HG02970 (cell line): ENCODE results near the gene SGIP1.
"Not testable (repeated sequence)": the region's sequence is repeated elsewhere in the genome, so short reads cannot be mapped to it uniquely, and the experiment has no call there.

Experiments used
- ATAC-seq: cut with Tn5 transposase; IDR thresholded peaks from one replicate; pipeline ENCODE4 v1.9.1; 2021; ENCODE audit warnings: mild to moderate bottlenecking, moderate library complexity, moderate number of reproducible peaks; ENCODE audit not compliant: unreplicated experiment, low FRiP score

Gene SGIP1

DNA sequence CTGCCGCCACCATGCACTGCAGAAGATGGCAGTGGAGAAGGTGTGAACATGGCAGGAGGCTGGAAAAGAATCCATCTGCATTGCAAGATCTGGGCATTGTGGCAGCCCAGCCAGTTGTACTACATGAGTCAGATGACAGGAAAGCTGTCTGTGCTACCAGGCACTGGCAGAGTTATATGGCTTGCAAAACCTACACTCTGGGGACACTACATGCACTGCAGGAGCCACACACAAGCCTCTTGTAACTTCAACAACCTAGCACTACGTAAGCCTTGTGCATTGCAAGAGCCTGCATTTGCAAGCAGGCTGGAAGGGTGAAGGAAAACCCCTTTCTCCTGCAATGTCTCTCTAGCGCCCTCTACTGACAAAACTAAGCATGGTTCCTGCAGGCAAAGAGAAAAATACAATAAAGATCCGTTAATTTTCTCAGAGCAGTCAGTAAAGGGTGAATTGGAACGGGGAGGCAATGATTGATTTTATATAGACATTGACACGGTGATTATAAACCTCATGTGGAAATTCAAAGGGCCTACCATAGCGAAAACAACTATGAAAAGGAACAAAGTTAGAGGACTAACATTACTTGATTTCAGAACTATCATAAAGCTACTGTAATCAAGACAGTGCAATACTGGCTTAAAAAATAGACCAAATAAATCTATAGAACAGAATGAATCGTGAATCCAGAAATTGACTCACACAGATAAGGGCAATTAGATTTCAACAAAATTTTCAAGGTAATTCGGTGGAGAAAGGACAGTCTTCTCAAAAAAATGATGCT lies 192.1 kb downstream of the SGIP1 start:
- peak; percentile 76 for ATAC-seq

DNA sequence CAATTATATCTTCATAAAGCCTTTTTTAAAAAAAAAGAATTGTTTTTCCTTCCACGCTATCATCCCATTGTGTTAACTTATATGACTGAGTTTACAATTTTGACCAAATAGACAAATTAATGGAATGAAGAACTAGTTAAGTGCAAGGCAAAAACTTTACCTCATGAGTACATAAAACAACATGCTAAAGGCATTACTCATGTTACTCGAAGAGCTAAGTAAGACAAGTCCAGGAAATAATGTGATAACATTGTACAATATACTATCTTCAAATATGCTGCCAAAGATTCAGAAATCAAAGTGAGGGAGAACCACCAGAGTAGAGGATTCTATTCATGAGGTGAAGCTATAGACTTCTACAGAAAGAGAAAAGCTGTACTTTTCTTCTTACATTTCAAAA lies 194.1 kb downstream of the SGIP1 start:
- ATAC-seq = no peak

DNA sequence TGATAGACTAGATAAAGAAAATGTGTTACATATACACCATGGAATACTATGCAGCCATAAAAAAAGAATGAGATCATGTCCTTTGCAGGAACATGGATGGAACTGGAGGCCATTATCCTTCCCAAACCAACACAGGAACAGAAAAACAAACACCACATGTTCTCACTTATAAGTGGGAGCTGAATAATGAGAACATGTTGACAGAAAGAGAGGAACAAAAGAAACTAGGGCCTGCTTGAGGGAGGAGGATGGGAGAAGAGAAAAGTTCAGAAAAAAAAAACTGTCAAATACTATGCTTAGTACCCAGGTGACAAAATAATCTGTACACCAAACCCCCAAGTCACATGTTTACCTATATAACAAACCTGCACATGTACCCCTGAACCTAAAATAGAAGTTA lies 194.8 kb downstream of the SGIP1 start:
- not testable (repeated sequence) for ATAC-seq

DNA sequence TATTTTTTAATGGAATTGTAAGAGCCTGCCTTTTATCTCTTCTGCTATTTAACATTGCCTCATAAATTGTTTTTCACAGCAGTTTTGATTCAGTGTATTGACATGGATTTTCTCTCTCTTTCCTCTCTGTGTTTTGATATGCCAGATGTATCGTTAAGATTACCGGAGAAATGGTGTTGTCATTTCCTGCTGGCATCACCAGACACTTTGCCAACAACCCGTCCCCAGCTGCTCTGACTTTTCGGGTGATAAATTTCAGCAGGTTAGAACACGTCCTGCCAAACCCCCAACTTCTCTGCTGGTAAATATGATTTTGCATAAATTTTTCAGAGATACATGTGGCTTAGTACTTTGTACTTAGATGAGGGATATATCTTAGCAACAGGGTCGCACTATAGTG lies 195.2 kb downstream of the SGIP1 start:
- ATAC-seq = no peak

DNA sequence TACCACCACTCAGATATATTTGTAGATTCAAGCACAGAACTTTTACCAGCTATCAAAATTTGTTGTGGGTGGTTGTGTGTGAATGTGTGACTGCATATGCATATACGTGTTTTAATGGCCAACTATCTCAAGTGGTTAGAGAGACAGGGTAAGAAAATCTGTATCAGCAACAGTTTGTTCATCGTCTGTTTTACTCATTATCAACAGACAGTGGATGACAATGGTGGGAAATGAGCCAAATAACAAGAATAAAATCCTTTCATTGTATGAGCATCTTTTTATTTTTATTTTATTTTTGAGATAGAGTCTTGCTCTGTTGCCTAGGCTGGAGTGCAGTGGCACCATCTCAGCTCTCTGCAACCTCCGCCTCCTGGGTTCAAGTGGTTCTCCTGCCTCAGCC lies 195.6 kb downstream of the SGIP1 start:
- no peak for ATAC-seq

DNA sequence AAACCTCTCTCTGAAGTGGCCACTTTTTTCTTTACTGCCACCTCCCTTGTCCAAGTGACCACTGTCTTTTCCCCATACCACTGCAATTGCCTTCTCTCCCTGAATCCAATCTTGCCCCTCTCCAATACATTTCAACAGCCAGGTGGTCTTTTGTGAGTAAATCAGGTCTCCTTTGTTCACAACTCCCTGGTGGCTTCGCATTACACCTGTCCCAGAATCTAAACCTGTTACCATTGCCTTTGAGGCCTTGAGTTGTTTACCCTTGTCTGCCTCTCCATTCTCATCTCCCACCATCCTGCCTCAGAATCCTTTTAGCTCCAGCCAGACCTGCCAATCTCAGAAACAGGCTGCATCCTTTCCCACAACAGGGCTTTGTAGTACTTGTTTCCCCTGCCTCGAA lies 196.5 kb downstream of the SGIP1 start:
- ATAC-seq = no peak

DNA sequence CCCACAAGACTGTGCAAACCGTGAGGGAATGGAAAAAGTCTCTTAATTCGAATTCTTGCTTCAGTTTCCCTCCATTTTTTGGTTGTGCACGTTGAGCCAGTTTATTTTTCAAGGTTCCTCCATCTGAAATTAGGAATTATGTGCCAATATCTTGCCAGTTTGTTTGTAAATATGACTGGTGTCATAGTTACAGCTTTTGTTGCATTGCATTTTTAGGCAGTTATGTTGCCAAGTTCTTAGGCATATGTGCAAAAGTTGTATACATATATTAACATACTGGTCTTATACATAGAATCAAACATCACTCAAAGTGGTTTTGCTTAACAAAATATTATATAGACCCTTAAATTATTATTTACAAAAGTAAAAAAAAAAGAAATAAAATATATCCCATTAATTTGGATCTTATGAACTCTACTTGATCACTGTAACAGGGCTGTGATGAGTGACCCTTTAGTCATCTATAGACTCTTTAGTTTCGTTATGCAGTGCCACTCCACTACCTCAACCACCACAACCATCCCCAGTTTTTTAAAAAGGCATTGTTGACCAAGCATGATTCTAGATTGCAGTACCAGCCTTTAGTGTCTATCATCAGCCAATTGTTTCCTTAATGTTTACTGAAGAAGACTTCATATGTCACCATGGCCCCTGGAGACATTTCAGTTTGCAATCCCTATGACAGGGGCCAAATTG lies 197.4 kb downstream of the SGIP1 start:
- no peak for ATAC-seq

DNA sequence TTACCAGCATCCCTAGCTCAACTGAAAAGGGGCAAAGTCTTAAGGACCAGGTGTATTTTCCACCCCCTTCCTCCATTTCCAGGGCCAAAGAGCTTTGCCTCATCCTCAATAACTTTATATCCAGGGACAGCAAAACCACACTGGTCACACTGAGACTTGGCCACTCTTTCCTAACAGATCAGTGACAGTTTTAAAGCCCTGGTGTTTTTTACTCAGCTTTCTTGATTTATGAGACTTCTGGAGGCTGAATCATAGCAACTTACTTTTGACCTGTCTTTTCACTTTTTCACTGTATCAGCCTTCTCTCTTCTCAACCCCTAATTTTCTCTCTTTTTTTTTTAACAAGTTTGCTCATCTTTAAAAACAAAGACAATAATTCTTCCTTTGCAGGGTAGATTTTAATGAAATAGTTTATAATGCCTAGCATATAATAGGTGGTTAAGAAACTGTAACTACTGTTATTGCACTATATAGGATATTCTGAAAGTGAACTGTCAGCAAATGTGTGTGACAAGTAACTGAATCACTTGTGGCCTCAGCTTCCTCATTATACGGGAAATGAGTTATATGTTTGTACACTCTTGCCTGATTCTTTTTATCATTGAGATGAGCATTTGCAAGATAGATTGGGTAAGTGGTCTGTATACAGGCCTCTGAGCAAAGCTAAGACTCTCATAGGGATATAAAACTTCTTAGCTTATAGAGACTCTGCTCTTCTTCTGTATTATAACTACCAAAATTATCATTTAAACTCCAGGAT lies 198.6 kb downstream of the SGIP1 start:
- no peak for ATAC-seq

DNA sequence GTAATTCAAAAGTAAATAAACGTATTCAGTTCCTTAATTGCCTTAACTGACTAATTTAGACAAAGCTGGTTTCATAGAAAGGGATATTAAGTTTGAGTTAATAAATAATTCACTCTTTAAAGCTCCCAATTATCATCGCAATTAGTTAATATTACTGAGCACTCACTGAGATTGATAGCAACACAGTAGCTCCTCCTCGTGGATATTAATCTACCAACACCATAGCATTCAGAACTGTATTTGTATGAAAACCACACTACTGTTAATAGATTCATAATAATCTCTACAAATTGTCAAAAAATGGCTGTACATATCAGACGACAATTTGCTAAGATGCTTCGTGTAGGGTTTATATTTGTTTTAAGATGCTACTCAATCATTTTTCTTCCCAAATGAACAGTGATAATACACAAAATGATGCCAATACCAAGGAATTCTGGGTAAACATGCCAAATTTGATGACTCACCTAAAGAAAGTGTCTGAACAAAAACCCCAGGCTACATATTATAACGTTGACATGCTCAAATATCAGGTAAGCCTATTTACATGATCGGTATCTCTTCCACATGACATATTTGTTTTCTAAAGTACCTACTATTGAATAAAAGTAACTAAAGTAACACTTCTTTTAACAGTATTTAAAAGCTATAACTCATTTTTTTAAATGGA lies 199.5 kb downstream of the SGIP1 start:
- no peak for ATAC-seq

DNA sequence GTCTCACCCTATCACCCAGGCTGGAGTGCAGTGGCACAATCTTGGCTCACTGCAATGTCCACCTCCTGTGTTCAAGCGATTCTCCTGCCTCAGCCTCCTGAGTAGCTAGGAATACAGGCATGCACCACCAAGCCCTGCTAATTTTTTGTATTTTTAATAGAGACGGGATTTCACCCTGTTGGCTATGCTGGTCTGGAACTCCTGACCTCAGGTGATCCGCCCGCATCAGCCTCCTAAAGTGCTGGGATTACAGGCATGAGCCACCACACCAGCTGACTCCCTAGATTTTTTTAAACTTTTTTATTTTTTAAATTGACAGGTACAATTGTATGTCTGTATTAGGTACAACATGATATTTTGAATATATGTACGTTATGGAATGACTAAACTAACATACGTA lies 200.6 kb downstream of the SGIP1 start:
- ATAC-seq = not testable (repeated sequence)

DNA sequence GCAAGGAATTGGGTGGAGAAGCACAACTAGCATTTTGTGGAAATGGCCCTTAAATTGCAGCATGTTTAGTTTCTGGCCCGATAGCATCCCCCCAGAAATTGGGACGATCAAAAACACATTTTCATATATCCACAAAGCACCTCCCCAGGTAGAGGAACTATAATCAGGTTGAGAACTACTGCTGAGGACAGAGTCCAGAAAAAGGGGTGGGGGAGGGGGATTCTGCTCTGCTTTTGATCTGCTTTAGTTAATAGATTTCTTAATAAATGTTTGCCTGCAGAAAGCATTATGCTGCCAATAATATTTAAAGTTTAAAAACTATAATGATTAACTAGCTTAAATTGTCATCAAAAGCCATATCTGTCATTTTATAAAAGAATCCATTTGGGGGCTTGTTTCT lies 203.9 kb downstream of the SGIP1 start:
- ATAC-seq = no peak

DNA sequence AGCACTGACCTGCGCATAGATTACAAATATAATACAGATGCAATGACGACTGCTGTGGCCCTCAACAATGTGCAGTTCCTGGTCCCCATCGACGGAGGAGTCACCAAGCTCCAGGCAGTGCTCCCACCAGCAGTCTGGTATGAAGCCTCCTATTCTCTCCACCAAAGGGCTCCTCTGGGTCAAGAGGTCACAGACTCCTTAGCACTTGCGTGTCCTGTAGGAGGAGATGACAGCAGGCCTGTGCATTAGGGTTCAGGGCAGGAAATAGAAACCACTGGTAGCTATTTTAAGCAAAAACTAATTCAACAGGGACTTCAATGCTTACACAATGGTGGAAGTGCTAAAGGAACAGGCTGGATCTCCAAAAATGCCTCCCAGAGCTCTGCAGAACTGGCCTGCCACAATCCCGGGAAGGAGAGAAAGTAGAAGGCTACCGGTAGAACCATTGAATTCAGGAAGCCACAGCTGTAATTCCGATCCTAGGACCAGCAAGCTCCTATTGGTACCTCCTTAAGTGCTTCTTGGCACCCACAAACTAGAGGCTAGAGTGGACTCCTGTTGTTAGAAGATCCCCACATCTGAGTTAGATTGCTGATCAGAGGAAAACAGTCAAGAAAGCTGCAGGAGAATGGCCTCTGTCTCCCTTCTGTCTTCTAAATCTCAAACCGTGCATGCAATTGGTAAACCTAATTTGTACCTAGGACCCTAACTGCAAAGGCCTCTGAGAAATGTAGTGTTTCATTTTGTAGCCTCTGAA lies 205.6 kb downstream of the SGIP1 start:
- ATAC-seq = no peak

DNA sequence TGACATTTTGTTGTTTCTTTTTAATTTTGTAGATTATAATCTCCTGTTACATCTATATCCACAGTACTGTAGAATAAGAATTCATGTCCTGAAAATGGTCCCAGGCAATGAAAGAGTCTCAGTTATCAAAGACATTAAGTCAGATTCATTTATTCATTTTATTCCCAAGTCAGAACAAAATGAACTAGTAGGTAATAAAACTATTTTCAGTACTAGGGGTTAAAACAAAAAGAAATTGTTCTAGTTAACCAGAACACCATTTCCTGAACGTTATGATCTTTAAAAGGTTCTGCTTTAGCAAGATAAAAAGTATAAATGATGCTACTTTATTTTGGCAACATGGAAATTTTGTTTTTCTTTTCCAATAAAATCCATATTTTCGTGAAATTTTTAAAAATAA lies 211.5 kb downstream of the SGIP1 start:
- ATAC-seq = no peak

DNA sequence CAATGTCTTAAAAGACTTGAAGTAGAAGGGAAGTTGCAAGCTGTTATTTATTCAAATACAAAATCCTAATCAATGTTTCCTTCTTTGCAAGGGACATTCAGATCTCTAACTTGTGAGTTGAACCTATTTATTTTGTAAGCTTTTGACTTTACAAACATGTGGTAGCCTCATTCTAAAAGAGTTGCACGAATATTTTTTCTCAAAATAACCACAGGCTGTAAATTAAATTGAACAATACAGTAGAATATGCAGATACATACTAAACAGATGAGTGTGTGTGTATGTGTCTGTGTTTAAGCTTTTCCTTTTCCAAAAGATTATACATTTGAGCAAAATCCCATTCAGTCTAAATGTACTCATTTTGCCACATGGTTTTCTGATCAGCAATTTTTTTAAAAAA lies 213.5 kb downstream of the SGIP1 start:
- ATAC-seq = no peak

DNA sequence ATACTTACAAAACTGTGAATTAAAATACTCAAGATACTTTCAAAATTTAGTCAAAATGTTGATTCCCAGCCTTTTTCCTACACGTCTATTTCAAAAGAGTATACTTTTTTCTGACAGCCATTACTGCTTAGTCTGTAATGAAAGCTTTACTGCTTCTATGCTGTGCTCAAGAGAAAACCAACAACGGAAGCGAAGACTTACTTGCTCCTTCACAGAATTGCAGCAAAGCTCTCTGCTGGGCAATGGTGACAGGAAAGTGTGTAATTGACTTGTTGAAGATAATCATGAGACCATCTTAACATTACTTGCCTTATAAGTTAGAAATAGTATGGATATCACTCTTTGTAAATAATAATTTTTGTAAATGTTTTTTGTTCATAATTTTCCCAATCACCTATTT lies 216.6 kb downstream of the SGIP1 start:
- no peak for ATAC-seq

DNA sequence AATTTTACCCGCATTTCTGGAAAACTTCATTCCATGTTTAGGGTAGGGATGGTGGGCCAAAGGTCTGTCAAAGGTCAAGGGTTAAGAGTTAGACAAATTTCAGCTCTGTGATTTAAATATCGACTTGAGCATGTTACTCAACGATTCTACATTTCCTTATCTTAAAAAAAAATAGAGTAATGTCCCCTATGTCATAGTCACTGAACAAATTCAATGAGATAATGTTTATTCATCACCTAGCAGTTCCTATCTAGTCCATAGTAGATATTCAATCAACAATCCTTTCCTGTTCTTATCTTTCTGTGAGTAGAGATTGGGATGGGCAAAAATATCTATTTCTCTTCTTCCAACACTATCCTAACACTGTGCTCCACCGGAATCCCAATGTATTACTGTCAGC lies 217.2 kb downstream of the SGIP1 start:
- no peak for ATAC-seq

DNA sequence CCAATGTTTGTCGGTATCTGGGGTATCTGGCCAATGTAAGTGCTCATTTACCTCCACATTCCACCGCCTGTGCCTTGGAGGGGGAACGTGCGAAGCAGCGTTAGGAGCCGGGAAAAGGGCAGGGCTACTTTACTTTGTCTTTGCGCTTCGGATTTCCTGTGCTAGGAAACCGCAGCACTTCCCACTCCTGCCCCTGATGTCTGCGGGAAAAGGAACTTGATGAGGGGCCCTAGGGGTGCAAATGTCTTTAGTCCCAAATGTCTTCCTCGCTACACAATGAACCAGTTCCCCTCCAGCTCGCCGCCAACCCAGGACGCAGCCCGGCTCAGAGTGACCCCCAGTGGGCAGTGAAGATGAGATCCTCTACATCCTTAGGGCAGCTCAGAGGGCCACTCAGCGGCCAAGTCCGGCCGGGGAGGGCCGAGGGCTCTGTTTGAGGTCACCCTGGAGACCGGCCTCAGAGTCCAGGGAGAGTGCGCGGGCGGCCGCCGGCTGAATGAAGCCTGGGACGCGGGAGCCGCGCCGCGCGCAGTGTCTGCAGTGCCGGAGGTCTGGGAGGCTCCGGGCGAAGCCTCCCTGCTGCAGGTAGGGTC lies 218.1 kb downstream of the SGIP1 start, which contains the start of gene DYNLT5:
DYNLT5 (plus strand) TSS at position 460 of the 593 bp plus-strand sequence. CDS start 2,200 bp downstream, outside the sequence.
- ATAC-seq = no peak

DNA sequence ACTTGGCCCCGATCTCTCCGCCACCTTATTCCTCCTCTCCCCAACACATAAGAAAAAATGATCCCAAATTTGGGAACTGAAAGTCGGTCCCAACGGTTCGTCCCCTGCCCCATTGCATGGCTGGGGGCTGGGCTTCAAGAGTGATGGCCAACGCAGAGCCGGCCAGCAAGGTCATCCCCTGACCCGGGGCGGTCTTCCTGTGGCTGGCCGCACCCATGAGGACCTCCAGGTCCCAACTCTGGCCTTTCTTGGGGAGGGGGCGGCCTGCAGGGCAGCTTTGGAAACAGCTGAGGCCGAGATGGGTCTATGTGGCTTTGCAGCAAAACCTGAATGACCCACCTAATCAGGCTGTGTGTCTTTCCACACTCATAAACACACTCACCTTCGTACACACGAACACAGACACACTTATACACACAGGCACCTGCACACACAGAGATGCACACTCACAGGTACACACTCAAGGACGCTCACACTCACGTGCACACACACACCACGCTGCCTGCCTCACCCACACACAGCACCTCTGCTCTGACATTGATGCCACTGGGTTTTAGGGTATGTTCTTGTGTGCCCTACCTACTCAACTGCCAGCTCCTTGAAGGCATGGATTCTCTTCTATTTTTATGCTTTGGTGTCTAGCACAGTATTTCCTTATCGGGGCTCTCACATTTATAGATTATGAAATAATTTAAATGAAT lies 218.9 kb downstream of the SGIP1 start:
- ATAC-seq = no peak

DNA sequence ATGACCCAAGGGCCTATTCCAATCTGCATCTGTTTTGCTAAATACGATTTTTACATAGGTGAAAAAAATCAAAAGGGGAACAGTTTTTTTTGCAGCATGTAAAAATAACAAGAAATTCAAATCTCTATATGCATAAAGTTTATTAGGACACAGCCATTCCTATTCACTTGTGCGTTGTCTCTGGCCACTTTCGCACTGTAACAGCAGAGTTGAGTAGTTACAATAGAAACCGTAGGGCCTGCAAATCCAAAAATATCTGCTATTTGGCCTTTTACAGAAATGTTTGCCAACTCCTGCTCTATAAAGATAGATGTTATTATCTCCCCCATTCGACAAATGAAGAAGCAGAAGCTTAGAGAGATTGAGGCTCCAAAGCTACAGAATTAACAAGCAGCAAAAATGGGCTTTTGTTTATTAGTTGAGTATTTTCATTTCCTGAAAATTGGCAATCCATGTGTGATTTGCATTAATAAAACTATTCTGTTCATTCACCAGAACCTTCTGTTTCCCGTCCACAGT lies 223.8 kb downstream of the SGIP1 start:
- no peak for ATAC-seq
